Lower leg skin (tissue), 3 donors: ENCODE data around the gene UNKL.

ENCODE experiments used
- CTCF ChIP-seq, 3 donors: fragments of 450-650 bp; IDR thresholded peaks; one replicate each; pipeline ENCODE4 v1.5.1; 2016; ENCODE audit warnings: antibody characterized with exemption in 3 of 3, mild to moderate bottlenecking in 3 of 3, moderate library complexity in 2 of 3
- POLR2A ChIP-seq, 2 donors: fragments of 450-650 bp; IDR thresholded peaks; one replicate each; pipeline ENCODE4 v1.6.1; 2016 to 2017; ENCODE audit warnings: antibody characterized with exemption in 2 of 2, mild to moderate bottlenecking in 1 of 2, moderate library complexity in 1 of 2

GRCh38 chr16:1327619-1327947 is 86.9 kb downstream of the UNKL start:
- TF ChIP-seq CTCF (IDR thresholded peaks at IDR 0.05) (no peak), POLR2A (IDR thresholded peaks at IDR 0.05) (no peak)
